HEK293 (cell line): ENCODE measurements around the gene KRTAP4-6.

Source experiments
- CTCF ChIA-PET: fragments of 350-600 bp; formaldehyde crosslinking; extraction: SDS; loops from one replicate; lab custom pipeline; 2021; ENCODE audit warnings: antibody characterized with exemption; lab: Yijun Ruan, JAX
- POLR2A ChIA-PET: fragments of 300-600 bp; formaldehyde crosslinking; extraction: SDS; loops from one replicate; lab custom pipeline; 2020; ENCODE audit warnings: antibody characterized with exemption, inconsistent platforms; lab: Yijun Ruan, JAX
- H3K27ac ChIP-seq: fragments of 200-500 bp; sonication (Bioruptor generic); 2 replicates; pipeline ENCODE4 v1.5.1; 2014; ENCODE audit warnings: low read depth, low read length, control low read depth, inconsistent platforms; ENCODE audit errors: extremely low read depth
- H3K36me3 ChIP-seq, 2 experiments: fragments of 200-500 bp in 1 of 2; sonication (Bioruptor generic) in 1 of 2; 1 replicate in 1 of 2; 2 replicates in 1 of 2; pipeline ENCODE4 v1.5.1; 2014 to 2017; ENCODE audit warnings: inconsistent platforms in 2 of 2, low read length in 2 of 2; ENCODE audit not compliant: control insufficient read depth in 2 of 2, insufficient read depth in 1 of 2
- H3K4me1 ChIP-seq: fragments of 200-500 bp; sonication (Bioruptor generic); 2 replicates; pipeline ENCODE4 v1.5.1; 2014; ENCODE audit warnings: mild to moderate bottlenecking, low read length, inconsistent platforms; ENCODE audit not compliant: control insufficient read depth, insufficient read depth
- H3K4me3 ChIP-seq: 2 replicates; pipeline ENCODE4 v1.5.1; 2011; ENCODE audit warnings: low read depth, mild to moderate bottlenecking, control low read depth, low read length, moderate library complexity
- H3K9me3 ChIP-seq: fragments of 200-500 bp; sonication (Bioruptor generic); 2 replicates; pipeline ENCODE4 v1.5.1; 2014; ENCODE audit warnings: low read depth, low read length, inconsistent platforms; ENCODE audit not compliant: control insufficient read depth, insufficient read depth
- GLIS2 ChIP-seq: fragments of 450-650 bp; formaldehyde crosslinking; IDR thresholded peaks from 2 replicates; pipeline ENCODE4 v1.5.1; 2016; ENCODE audit warnings: missing biosample characterization, missing genetic modification characterization
- IKZF3 ChIP-seq: fragments of 450-650 bp; IDR thresholded peaks from 2 replicates; pipeline ENCODE4 v1.5.0; 2018; ENCODE audit warnings: missing biosample characterization, mild to moderate bottlenecking, missing genetic modification characterization, moderate library complexity
- ZNF280C ChIP-seq: fragments of 450-650 bp; formaldehyde crosslinking; IDR thresholded peaks from 2 replicates; pipeline ENCODE4 v1.5.1; 2016; ENCODE audit warnings: missing biosample characterization, missing genetic modification characterization
- ZNF423 ChIP-seq: fragments of 450-650 bp; formaldehyde crosslinking; IDR thresholded peaks from 2 replicates; pipeline ENCODE4 v1.5.1; 2016; ENCODE audit warnings: missing biosample characterization, missing genetic modification characterization

Gene KRTAP4-6

DNA sequence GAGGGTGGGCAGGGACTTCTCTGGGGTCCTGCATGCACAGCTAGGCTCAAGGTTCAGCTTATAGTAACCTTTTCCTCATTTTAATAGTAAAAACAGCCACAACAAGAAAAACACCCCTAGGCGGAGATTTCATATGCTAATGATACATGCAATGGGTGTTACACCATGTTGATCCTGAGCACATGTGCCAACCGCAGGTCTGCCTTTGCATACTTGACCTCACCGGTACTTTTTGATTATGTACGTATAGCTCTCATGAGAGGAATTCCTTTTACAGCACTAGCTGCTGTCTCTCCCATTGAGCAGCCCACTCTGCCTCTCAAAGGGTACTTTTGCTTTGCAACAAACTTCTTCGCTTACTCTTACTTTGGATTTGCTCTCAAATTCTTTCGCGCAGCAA is 44.3 kb downstream of the KRTAP4-6 start:
- Histone ChIP-seq H3K36me3 (no peaks in the 10 kb centered on the region), H3K9me3 (no peaks in the 10 kb centered on the region), H3K4me3 (no peak overlapping the region), H3K4me1 (no peaks in the 10 kb centered on the region), H3K27ac (no peak overlapping the region)
- ChIA-PET CTCF (interaction anchor here (0.8 kb wide), 1 partner anchor 483 kb away, joined by 3 read pairs; no protein-coding TSS in a partner anchor), POLR2A (no interaction called here)
- no peak for TF ChIP-seq GLIS2 (tag by site-specific recombination)
- TF ChIP-seq ZNF280C (tag by site-specific recombination) = no peak
- TF ChIP-seq ZNF423 (tag by site-specific recombination) = no peak
- TF ChIP-seq IKZF3 = no peak
